Naive thymus-derived CD4-positive, alpha-beta T cell (primary cell): ENCODE results near the gene NOL4L. TPM values are rescaled to one million over a fixed set of nuclear protein-coding genes. Genes with fewer than 3 reads are reported as not detected.

ENCODE experiments used
- ATAC-seq: fragments of 150-1000 bp; cut with Tn5 transposase; 2 replicates; pipeline ENCODE4 v1.10.0; 2021; ENCODE audit warnings: mild to moderate bottlenecking, moderate library complexity
- CTCF ChIA-PET: fragments of 350-600 bp; sonication (Branson Sonifier 250); formaldehyde crosslinking; loops from one replicate; lab custom pipeline; 2021; ENCODE audit warnings: antibody characterized with exemption; lab: Charles Lee
- POLR2A ChIA-PET: fragments of 350-600 bp; sonication (Branson Sonifier 250); formaldehyde crosslinking; loops from one replicate; lab custom pipeline; 2021; ENCODE audit warnings: antibody characterized with exemption, inconsistent platforms; lab: Charles Lee
- DNase-seq, 9 donors: peaks; one replicate each; pipeline versions ENCODE4 v3.0.0 to v3.0.0-alpha.2; 2020 to 2022; ENCODE audit warnings: mixed read lengths in 1 of 9
- H3K27ac ChIP-seq: one replicate; pipeline ENCODE4 v1.7.0; 2013; ENCODE audit warnings: mild to moderate bottlenecking, low read depth, low read length, moderate library complexity
- H3K27me3 ChIP-seq, 2 donors: one replicate each; pipeline ENCODE4 v1.7.0; 2013; ENCODE audit warnings: low read length in 2 of 2, mild to moderate bottlenecking in 2 of 2, moderate library complexity in 2 of 2; ENCODE audit not compliant: control insufficient read depth in 2 of 2, insufficient read depth in 2 of 2
- H3K36me3 ChIP-seq, 3 experiments: 1 replicate in 2 of 3; 2 replicates in 1 of 3; pipeline ENCODE4 v1.7.0; 2013; ENCODE audit warnings: low read length in 3 of 3, mild to moderate bottlenecking in 3 of 3, moderate library complexity in 1 of 3; ENCODE audit not compliant: insufficient read depth in 3 of 3, control insufficient read depth in 2 of 3
- H3K4me1 ChIP-seq, 2 donors: one replicate each; pipeline ENCODE4 v1.7.0; 2013; ENCODE audit warnings: low read length in 2 of 2, mild to moderate bottlenecking in 2 of 2, moderate library complexity in 1 of 2; ENCODE audit not compliant: control insufficient read depth in 2 of 2, insufficient read depth in 2 of 2
- H3K4me3 ChIP-seq: 2 replicates; pipeline ENCODE4 v1.7.0; 2013; ENCODE audit warnings: mild to moderate bottlenecking, low read length
- H3K9me3 ChIP-seq, 3 experiments: 1 replicate in 2 of 3; 2 replicates in 1 of 3; pipeline ENCODE4 v1.7.0; 2013; ENCODE audit warnings: low read length in 3 of 3; ENCODE audit not compliant: control insufficient read depth in 2 of 3
- H3K27ac Mint-ChIP-seq, 9 donors: one replicate each; pipeline ENCODE4 v1.8.0; 2020 to 2022; ENCODE audit warnings: mixed read lengths in 9 of 9, mild to moderate bottlenecking in 8 of 9, moderate library complexity in 5 of 9, inconsistent platforms in 2 of 9
- H3K27me3 Mint-ChIP-seq, 5 donors: one replicate each; pipeline ENCODE4 v1.8.0; 2021 to 2022; ENCODE audit warnings: mixed read lengths in 5 of 5, mild to moderate bottlenecking in 1 of 5
- H3K36me3 Mint-ChIP-seq, 5 donors: one replicate each; pipeline ENCODE4 v1.8.0; 2020 to 2022; ENCODE audit warnings: mixed read lengths in 5 of 5, mild to moderate bottlenecking in 3 of 5, inconsistent platforms in 1 of 5
- H3K4me1 Mint-ChIP-seq, 7 donors: one replicate each; pipeline ENCODE4 v1.8.0; 2020 to 2022; ENCODE audit warnings: mixed read lengths in 7 of 7, mild to moderate bottlenecking in 3 of 7, inconsistent platforms in 1 of 7
- H3K4me3 Mint-ChIP-seq, 10 donors: one replicate each; pipeline ENCODE4 v1.8.0; 2020 to 2022; ENCODE audit warnings: mild to moderate bottlenecking in 10 of 10, mixed read lengths in 10 of 10, moderate library complexity in 6 of 10, inconsistent platforms in 2 of 10
- H3K9me3 Mint-ChIP-seq, 11 donors: one replicate each; pipeline ENCODE4 v1.8.0; 2020 to 2022; ENCODE audit warnings: mixed read lengths in 11 of 11, mild to moderate bottlenecking in 4 of 11, inconsistent platforms in 1 of 11, moderate library complexity in 1 of 11
- intact Hi-C, 2 donors: fragments of 100-400 bp; cut with micrococcal nuclease; formaldehyde crosslinking; loops; one replicate each; pipeline ENCODE4 v1.15.1; 2023
- polyA plus RNA-seq, 2 donors: library from polyadenylated mRNA; unstranded; fragments of 300-500 nt; fragmentation: Illumina TruSeq; gene quantifications; one replicate each; pipeline ENCODE4 v1.2.3, GENCODE V29; 2021
- total RNA-seq, 6 experiments: library from RNA in 5 of 6; stranded (reverse) in 5 of 6; gene quantifications; 1 replicate in 5 of 6; 2 replicates in 1 of 6; pipeline ENCODE4 v1.2.3 and lab custom pipeline; 2021 to 2026

The NOL4L gene
- total and polyA plus RNA-seq, 7 experiments from 2014 or later = 17.3 to 81.9 (median 62.7) TPM

DNA sequence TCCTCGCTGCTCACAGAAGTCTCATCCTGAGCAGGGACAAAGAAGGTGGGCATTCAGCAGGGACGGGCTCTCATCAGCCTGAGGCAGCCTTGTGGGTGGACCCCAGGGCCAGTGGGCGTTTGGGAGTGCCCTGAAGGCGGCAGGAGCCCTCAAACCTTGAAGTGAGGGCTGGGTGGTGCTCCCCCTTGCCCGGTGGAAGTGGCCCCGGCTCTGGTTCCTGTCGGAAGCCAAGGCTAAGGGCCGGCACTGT is 110.5 kb downstream of the NOL4L start:
- no peaks in the 10 kb centered on the region for H3K27me3 ChIP-seq
- peaks cover 12 to 66% (median 50%) of the 10 kb centered on the region in 7 donors for H3K4me1 Mint-ChIP-seq
- intact Hi-C loops = loop anchor here in 1 of 2 donors (5.0 kb wide), 1 partner anchor 178 kb away; no protein-coding TSS in a partner anchor
- CTCF ChIA-PET = no interaction called here
- H3K9me3 Mint-ChIP-seq = peaks cover 0 to 1% (median 0%) of the 10 kb centered on the region in 11 donors
- peaks cover 0 to 54% (median 13%) of the 10 kb centered on the region in 3 experiments for H3K36me3 ChIP-seq
- H3K9me3 ChIP-seq = no peaks in the 10 kb centered on the region
- no peak for ATAC-seq
- H3K27ac ChIP-seq = peak overlapping the region; percentile 48
- no peak overlapping the region for H3K4me3 ChIP-seq
- H3K36me3 Mint-ChIP-seq = peaks cover 0 to 13% (median 0%) of the 10 kb centered on the region in 5 donors
- no peak for DNase-seq
- POLR2A ChIA-PET = no interaction called here
- peak overlapping the region in 7 of 9 donors; percentile 34 to 98 (median 48) for H3K27ac Mint-ChIP-seq
- H3K4me1 ChIP-seq = peaks cover 0 to 39% of the 10 kb centered on the region in 2 donors
- H3K4me3 Mint-ChIP-seq = no peak overlapping the region
- H3K27me3 Mint-ChIP-seq = no peaks in the 10 kb centered on the region

DNA sequence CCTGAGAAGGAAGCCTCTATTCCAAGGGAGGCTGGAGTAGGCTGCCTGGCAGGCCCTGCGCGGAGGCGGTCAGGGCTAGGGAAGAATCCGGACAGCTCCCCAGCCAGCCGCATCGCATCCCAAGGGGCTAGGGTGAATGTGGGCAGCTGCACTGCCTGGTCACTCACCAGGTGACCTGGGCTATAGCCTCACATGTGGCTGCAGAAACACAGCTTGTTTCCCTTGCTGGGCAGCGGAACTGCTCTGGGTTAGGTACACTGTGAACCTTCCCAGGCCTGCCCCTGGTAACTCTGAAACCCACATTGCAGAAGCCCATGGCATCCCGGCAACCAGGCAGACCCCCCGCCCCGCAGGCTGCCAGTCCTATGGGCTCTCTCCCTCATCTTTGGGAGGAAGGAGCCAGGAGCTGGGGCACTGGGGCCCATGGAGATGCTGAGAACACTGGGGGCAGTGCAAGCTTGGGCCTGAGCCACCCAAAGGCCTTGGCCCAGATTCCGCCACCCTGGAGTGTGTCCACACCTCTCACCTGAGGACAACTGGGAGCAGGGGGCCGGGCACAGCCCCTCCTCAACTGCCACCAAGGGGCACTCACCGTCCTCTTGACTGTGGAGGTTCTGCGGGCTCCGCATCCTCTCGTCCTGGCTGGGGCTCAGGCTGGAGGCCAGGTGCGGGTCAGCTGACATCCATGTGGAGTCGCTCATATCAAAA is 111.0 kb downstream of the NOL4L start:
- H3K36me3 Mint-ChIP-seq = peaks cover 0 to 13% (median 0%) of the 10 kb centered on the region in 5 donors
- Histone ChIP-seq H3K4me3 (no peak overlapping the region), H3K9me3 (no peaks in the 10 kb centered on the region), H3K36me3 (peaks cover 0 to 54% (median 13%) of the 10 kb centered on the region in 3 experiments), H3K27me3 (no peaks in the 10 kb centered on the region), H3K27ac (peak overlapping the region; percentile 48), H3K4me1 (peaks cover 0 to 34% of the 10 kb centered on the region in 2 donors)
- intact Hi-C loops = loop anchor here in 1 of 2 donors (5.0 kb wide), 1 partner anchor 178 kb away; no protein-coding TSS in a partner anchor
- ChIA-PET CTCF (no interaction called here), POLR2A (no interaction called here)
- H3K9me3 Mint-ChIP-seq = peaks cover 0 to 1% (median 0%) of the 10 kb centered on the region in 11 donors
- H3K4me1 Mint-ChIP-seq = peaks cover 12 to 61% (median 45%) of the 10 kb centered on the region in 7 donors
- ATAC-seq (no peak), DNase-seq (no peak)
- no peak overlapping the region for H3K4me3 Mint-ChIP-seq
- H3K27ac Mint-ChIP-seq = peak overlapping the region in 7 of 9 donors; percentile 36 to 98 (median 59)
- no peaks in the 10 kb centered on the region for H3K27me3 Mint-ChIP-seq

DNA sequence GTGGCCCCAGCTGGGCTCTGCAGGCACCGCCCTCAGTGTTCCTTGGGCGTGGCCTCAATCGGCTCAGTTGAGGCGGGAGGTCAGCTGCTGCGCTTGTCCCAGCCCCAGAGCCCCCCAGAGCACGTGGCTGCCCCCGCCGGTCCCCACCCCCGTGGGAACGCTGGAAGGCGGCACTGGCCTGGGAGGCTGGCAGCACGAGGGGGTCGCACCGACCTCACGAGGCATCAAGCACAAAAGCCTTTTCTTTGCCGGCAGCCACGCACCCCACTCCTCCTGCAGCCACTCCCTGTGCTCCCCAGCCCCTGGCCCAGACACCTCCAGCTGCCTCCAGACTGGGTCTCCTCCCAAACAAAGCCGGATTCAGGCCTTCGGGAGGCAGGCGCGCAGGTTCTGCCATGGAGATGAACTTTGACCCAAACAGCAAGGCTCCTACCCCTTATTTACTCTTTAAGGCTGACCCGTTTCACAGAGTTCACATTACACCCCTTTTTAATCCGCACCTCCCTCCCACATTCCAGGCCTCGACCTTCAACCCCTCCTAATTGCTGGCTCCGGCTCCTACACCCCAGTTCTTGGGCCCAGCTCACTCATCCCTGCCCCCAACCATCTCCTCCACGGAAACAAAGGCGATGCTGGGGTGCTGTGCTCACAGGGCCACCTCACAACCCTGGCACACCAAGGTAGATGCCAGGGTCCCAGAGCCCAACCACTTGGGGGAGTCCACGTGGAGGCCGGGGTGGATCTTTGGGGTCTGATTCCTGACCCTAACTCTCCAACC is 111.7 kb downstream of the NOL4L start:
- intact Hi-C loops = loop anchor here in 1 of 2 donors (5.0 kb wide), 1 partner anchor 179 kb away; no protein-coding TSS in a partner anchor
- ChIA-PET CTCF (no interaction called here), POLR2A (no interaction called here)
- Histone ChIP-seq H3K4me1 (peaks cover 0 to 28% of the 10 kb centered on the region in 2 donors), H3K9me3 (no peaks in the 10 kb centered on the region), H3K4me3 (no peak overlapping the region), H3K27me3 (no peaks in the 10 kb centered on the region), H3K36me3 (peaks cover 0 to 58% (median 13%) of the 10 kb centered on the region in 3 experiments), H3K27ac (peak overlapping the region; percentile 48)
- H3K36me3 Mint-ChIP-seq = peaks cover 0 to 13% (median 0%) of the 10 kb centered on the region in 5 donors
- DNase-seq (no peak), ATAC-seq (no peak)
- no peak overlapping the region for H3K4me3 Mint-ChIP-seq
- no peaks in the 10 kb centered on the region for H3K27me3 Mint-ChIP-seq
- H3K27ac Mint-ChIP-seq = peak overlapping the region in 5 of 9 donors; percentile 5 to 81 (median 63)
- peaks cover 12 to 54% (median 42%) of the 10 kb centered on the region in 7 donors for H3K4me1 Mint-ChIP-seq
- H3K9me3 Mint-ChIP-seq = peaks cover 0 to 1% (median 0%) of the 10 kb centered on the region in 11 donors

DNA sequence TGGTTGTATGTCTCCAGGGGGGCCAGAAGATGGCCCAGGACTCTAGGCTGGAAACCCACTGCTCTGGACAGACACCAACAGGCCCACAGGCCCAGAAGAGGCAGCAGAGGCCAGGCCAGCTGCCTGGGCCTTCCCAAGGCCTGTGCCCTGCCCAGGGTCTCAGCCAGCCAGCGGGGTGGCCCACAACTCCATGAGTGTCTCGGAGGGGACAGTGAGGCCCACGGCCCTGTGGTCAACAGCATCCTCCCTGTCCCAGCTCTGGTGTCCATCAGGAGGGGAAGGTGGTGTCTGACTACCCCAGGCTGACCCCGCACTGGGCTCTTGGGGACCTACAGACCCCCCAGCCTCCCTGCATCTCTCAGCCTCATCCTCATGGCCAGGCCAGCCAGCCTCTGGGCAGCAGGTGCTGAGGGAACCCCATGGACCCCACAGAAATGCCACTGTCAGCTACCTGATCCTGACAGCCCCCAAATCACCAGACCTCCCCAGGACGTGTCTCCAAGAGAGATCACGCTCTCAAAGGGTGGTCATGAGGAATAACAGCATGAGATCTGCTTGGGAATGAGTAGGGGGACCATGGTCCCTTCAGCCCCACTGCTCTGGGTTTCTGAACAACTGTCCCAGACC is 112.4 kb downstream of the NOL4L start:
- peaks cover 0 to 60% (median 13%) of the 10 kb centered on the region in 3 experiments for H3K36me3 ChIP-seq
- CTCF ChIA-PET = interaction anchor here (1.8 kb wide), 1 partner anchor 180 kb away, joined by 6 read pairs; no protein-coding TSS in a partner anchor
- Mint-ChIP-seq H3K4me3 (no peak overlapping the region), H3K36me3 (peaks cover 0 to 13% (median 0%) of the 10 kb centered on the region in 5 donors), H3K27ac (peak overlapping the region in 5 of 9 donors; percentile 5 to 64 (median 38)), H3K9me3 (no peaks in the 10 kb centered on the region), H3K4me1 (peaks cover 12 to 47% (median 37%) of the 10 kb centered on the region in 7 donors), H3K27me3 (no peaks in the 10 kb centered on the region)
- H3K27ac ChIP-seq = no peak overlapping the region
- POLR2A ChIA-PET = no interaction called here
- no peaks in the 10 kb centered on the region for H3K27me3 ChIP-seq
- intact Hi-C loops = loop anchor here in 1 of 2 donors (5.0 kb wide), 1 partner anchor 180 kb away; no protein-coding TSS in a partner anchor
- ATAC-seq = no peak
- H3K4me3 ChIP-seq = no peak overlapping the region
- H3K9me3 ChIP-seq = no peaks in the 10 kb centered on the region
- peaks cover 0 to 22% of the 10 kb centered on the region in 2 donors for H3K4me1 ChIP-seq
- DNase-seq = no peak

DNA sequence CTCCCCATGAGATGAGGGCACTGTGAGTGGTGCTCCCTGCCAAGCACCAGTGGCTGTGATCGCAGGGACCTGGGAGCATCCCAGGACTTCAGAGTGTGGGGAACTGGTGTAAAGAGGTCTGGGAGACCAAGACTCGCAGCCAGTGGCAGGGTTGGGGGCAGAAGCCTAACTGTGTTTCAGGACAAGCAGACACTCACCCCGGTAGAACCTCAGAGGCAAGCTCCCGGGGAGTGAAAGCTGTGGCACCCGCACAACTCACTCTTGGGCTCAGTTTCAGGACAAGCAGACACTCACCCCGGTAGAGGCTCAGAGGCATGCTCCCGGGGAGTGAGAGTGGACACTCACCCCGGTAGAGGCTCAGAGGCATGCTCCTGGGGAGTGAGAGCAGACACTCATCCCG is 114.2 kb downstream of the NOL4L start:
- Mint-ChIP-seq H3K27me3 (no peaks in the 10 kb centered on the region), H3K9me3 (no peaks in the 10 kb centered on the region), H3K4me1 (peaks cover 4 to 29% (median 22%) of the 10 kb centered on the region in 7 donors), H3K36me3 (peaks cover 0 to 13% (median 0%) of the 10 kb centered on the region in 5 donors), H3K4me3 (no peak overlapping the region), H3K27ac (peak overlapping the region in 8 of 9 donors; percentile 21 to 92 (median 72))
- ATAC-seq (no peak), DNase-seq (no peak)
- H3K27ac ChIP-seq = peak overlapping the region; percentile 30
- peaks cover 0 to 5% of the 10 kb centered on the region in 2 donors for H3K4me1 ChIP-seq
- intact Hi-C loops = loop anchor here in 1 of 2 donors (1.0 to 5.0 kb wide), 3 partner anchors 14 to 181 kb away; no protein-coding TSS in a partner anchor
- no peaks in the 10 kb centered on the region for H3K9me3 ChIP-seq
- no peaks in the 10 kb centered on the region for H3K27me3 ChIP-seq
- peaks cover 0 to 70% (median 13%) of the 10 kb centered on the region in 3 experiments for H3K36me3 ChIP-seq
- CTCF ChIA-PET = interaction anchor here (0.5 to 1.8 kb wide), 3 partner anchors 24 to 182 kb away, joined by 3 to 6 read pairs (median 3); no protein-coding TSS in a partner anchor
- POLR2A ChIA-PET = interaction anchor here (0.6 kb wide), 1 partner anchor 10 kb away, joined by 3 read pairs; no protein-coding TSS in a partner anchor
- H3K4me3 ChIP-seq = no peak overlapping the region
